ENCODE results near the gene MTMR12. TPM values are rescaled to one million over a fixed set of nuclear protein-coding genes. Genes with fewer than 3 reads are reported as not detected.

The MTMR12 gene
- total and polyA plus RNA-seq, 2 donors (not counting 3 experiments of a cell fraction or from before 2014, with no cell fraction given) = 18.2 to 38.6 TPM

- Histone ChIP-seq H3K9ac (replicated peaks; ENCODE audit: extremely low read depth, insufficient read depth, low read length) (peak overlapping the region; percentile 88), H4K20me1 (replicated peaks; ENCODE audit: control insufficient read depth, extremely low read depth, insufficient read depth, low read length) (no peaks in the 10 kb centered on the region), H3K9me1 (replicated peaks; ENCODE audit: control insufficient read depth, extremely low read depth, insufficient read depth, low read length) (no peaks in the 10 kb centered on the region), H3K36me3 (ENCODE audit: control insufficient read depth in 2 of 2, extremely low read depth in 1 of 2, insufficient read depth in 2 of 2, low read length in 2 of 2) (no peaks in the 10 kb centered on the region), H3K27me3 (ENCODE audit: control insufficient read depth in 2 of 2, insufficient read depth in 2 of 2, low read length in 2 of 2) (no peaks in the 10 kb centered on the region), H3K4me1 (ENCODE audit: control insufficient read depth, extremely low read depth, insufficient read depth, low read length) (peaks cover 41% of the 10 kb centered on the region), H3K79me2 (ENCODE audit: control insufficient read depth, insufficient read depth, low read length) (peaks cover 17% of the 10 kb centered on the region), H3K4me3 (replicated peaks in 1 of 3; ENCODE audit: insufficient read depth in 1 of 3, low read depth in 1 of 3, low read length in 3 of 3) (no peak overlapping the region), H3K27ac (ENCODE audit: insufficient read depth, low read depth, low read length) (peak overlapping the region; percentile 100), H3K9me3 (replicated peaks; ENCODE audit: control insufficient read depth, insufficient read depth, low read length) (no peaks in the 10 kb centered on the region), H3K4me2 (ENCODE audit: insufficient read depth, low read length) (peak overlapping the region; percentile 81), H2AFZ (ENCODE audit: low read depth, low read length) (no peak overlapping the region)
- peak; percentile 91 for DNase-seq (ENCODE audit: low read depth, low spot score)
- POLR2A ChIA-PET = interaction anchor here (0.6 kb wide), 1 partner anchor 45 kb away, joined by 4 read pairs; no protein-coding TSS in a partner anchor
- BruUV-seq (replicated peaks) = TSS peak; percentile 36
- dilution Hi-C loops (cut with MboI; ENCODE audit: extremely low pct_ligation_motif_present, low sequenced_read_pairs) = no loop called here
- FAIRE-seq = peak; percentile 24
- CTCF ChIA-PET = interaction anchor here (1.1 to 3.1 kb wide), 4 partner anchors 10 to 314 kb away, joined by 3 to 21 read pairs (median 4); no protein-coding TSS in a partner anchor
- TF ChIP-seq JUN (IDR thresholded peaks at IDR 0.05; ENCODE audit: borderline replicate concordance, insufficient read depth, insufficient read length, low read depth) = peak; percentile 86
- no peak for TF ChIP-seq GATA2 (IDR thresholded peaks at IDR 0.05; ENCODE audit: insufficient read depth, insufficient read length, low read depth, low read length)
- no peak for TF ChIP-seq POLR2A (IDR thresholded peaks at IDR 0.05; ENCODE audit: low read depth, low read length)
- TF ChIP-seq MYC (IDR thresholded peaks at IDR 0.05; ENCODE audit: low read depth, low read length) = no peak
- TF ChIP-seq POLR2AphosphoS5 (IDR thresholded peaks at IDR 0.05; ENCODE audit: insufficient read depth, low read depth, low read length) = no peak
- intact Hi-C loops (cut with micrococcal nuclease) = loop anchor here (2.0 kb wide), 1 partner anchor 320 kb away; no protein-coding TSS in a partner anchor
These were observed 36.4 kb downstream of the MTMR12 start for GRCh38 chr5:32276173-32276853.

- H4K20me1 ChIP-seq (replicated peaks; ENCODE audit: control insufficient read depth, extremely low read depth, insufficient read depth, low read length) = no peaks in the 10 kb centered on the region
- ChIA-PET CTCF (interaction anchor here (1.3 to 3.1 kb wide), 8 partner anchors 9 to 314 kb away, joined by 4 to 21 read pairs (median 5); no protein-coding TSS in a partner anchor), POLR2A (interaction anchor here (0.5 to 1.0 kb wide), 2 partner anchors 33 to 120 kb away, joined by 3 to 10 read pairs; no protein-coding TSS in a partner anchor)
- H3K4me1 ChIP-seq (ENCODE audit: control insufficient read depth, extremely low read depth, insufficient read depth, low read length) = peaks cover 41% of the 10 kb centered on the region
- peak overlapping the region; percentile 88 for H3K9ac ChIP-seq (replicated peaks; ENCODE audit: extremely low read depth, insufficient read depth, low read length)
- dilution Hi-C loops (cut with MboI; ENCODE audit: extremely low pct_ligation_motif_present, low sequenced_read_pairs) = no loop called here
- no peaks in the 10 kb centered on the region for H3K9me1 ChIP-seq (replicated peaks; ENCODE audit: control insufficient read depth, extremely low read depth, insufficient read depth, low read length)
- no peaks in the 10 kb centered on the region for H3K27me3 ChIP-seq (ENCODE audit: control insufficient read depth in 2 of 2, insufficient read depth in 2 of 2, low read length in 2 of 2)
- H2AFZ ChIP-seq (ENCODE audit: low read depth, low read length) = no peak overlapping the region
- TF ChIP-seq CTCF (IDR thresholded peaks at IDR 0.05; ENCODE audit: extremely low read depth in 1 of 2, insufficient read depth in 1 of 2, low read depth in 1 of 2, low read length in 2 of 2) = no peak
- no peak for TF ChIP-seq FOS (IDR thresholded peaks at IDR 0.05; ENCODE audit: borderline replicate concordance, insufficient read depth, low read length)
- no peak for TF ChIP-seq POLR2A (IDR thresholded peaks at IDR 0.05; ENCODE audit: low read depth, low read length)
- BruUV-seq (replicated peaks) = no TSS peak
- DNase-seq (ENCODE audit: low read depth, low spot score) = no peak
- H3K79me2 ChIP-seq (ENCODE audit: control insufficient read depth, insufficient read depth, low read length) = peaks cover 17% of the 10 kb centered on the region
- peak overlapping the region; percentile 81 for H3K4me2 ChIP-seq (ENCODE audit: insufficient read depth, low read length)
- no peaks in the 10 kb centered on the region for H3K9me3 ChIP-seq (replicated peaks; ENCODE audit: control insufficient read depth, insufficient read depth, low read length)
- intact Hi-C loops (cut with micrococcal nuclease) = loop anchor here (2.0 kb wide), 1 partner anchor 43 kb away; no protein-coding TSS in a partner anchor
- no peak for FAIRE-seq
- peak overlapping the region in 1 of 3 experiments; percentile 13 for H3K4me3 ChIP-seq (replicated peaks in 1 of 3; ENCODE audit: insufficient read depth in 1 of 3, low read depth in 1 of 3, low read length in 3 of 3)
- H3K27ac ChIP-seq (ENCODE audit: insufficient read depth, low read depth, low read length) = peak overlapping the region; percentile 100
- H3K36me3 ChIP-seq (ENCODE audit: control insufficient read depth in 2 of 2, extremely low read depth in 1 of 2, insufficient read depth in 2 of 2, low read length in 2 of 2) = peaks cover 4 to 7% of the 10 kb centered on the region in 2 experiments
These were observed 37.4 kb downstream of the MTMR12 start for GRCh38 chr5:32275396-32275741.
